Lung microvascular endothelial cell (primary cell): ENCODE measurements around the gene UNC5C. TPM values are rescaled to one million over a fixed set of nuclear protein-coding genes. Genes with fewer than 3 reads are reported as not detected.

Experiments used
- DNase-seq, 2 donors: peaks; one replicate each; pipeline versions ENCODE4 v3.0.0 to v3.0.0-alpha.2; 2010; ENCODE audit warnings: low read depth in 2 of 2
- total RNA-seq: library from RNA; depleted of rRNA; stranded (reverse); fragments of >200 nt; gene quantifications from 2 replicates; pipeline ENCODE4 v1.2.1, GENCODE V29; 2014

UNC5C gene
- total RNA-seq, 1 donor from 2014 or later: under 0.01 TPM

DNA sequence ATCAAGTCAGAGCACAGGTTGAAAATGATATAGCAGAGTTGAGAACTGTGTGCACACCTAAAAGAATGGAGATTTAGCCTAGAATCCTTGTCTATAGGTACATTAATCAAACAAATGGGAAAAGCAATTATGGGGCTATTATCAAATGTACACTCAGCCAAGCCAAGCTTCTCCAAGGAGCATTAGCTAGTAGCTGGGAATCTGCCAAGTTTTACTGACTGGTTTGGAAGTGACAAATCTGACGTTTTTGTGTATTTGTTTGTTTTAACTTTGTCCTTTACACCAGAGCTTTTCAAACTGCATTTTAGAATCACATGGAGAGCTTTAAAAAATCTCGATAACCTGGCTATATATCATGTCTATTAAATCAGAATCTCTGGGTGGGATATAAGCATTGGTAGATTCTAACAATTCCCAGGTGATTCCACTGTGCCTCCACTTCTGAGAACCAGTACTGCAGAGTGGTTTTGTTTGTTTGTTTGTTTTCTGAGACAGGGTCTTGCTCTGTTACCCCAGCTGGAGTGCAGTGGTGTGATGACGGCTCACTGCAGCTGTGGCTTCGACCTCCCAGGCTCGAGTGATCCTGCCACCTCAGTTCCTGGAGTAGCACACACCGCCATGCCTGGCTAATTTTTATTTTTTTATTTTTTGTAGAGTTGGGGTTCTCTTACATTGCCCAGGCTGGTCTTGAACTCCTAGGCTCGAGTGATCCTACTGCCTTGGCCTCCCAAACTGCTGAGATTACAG lies 279.8 kb downstream of the UNC5C start:
- peak in 1 of 2 donors; percentile 22 for DNase-seq

- peak; percentile 5 to 37 for DNase-seq
Observed at GRCh38 chr4:95267081-95267480, 281.7 kb downstream of the UNC5C start.

- DNase-seq: no peak
Observed at GRCh38 chr4:95265814-95266740, 282.7 kb downstream of the UNC5C start.

- DNase-seq: no peak
Observed at GRCh38 chr4:95264843-95265242, 283.9 kb downstream of the UNC5C start.

DNA sequence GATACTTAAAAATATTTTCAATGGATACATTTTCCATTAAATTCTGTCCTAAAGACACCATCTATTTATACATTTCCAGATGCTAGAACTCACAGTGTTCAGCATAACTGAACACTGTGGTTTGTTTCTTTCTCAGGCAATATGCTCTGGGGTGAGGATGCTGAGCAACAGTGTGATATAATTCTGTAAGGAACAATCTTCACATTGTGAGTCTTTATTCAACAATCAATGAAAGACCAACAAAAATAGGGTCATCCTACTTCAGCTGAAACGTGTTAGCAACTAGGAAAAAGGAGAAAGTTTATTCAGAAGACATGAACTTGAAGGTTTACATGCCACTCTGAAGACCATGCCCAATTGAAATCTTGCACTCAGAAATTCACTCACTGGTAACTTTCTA lies 284.8 kb downstream of the UNC5C start:
- DNase-seq: no peak

- no peak for DNase-seq
Observed at GRCh38 chr4:95263391-95263790, 285.4 kb downstream of the UNC5C start.

DNA sequence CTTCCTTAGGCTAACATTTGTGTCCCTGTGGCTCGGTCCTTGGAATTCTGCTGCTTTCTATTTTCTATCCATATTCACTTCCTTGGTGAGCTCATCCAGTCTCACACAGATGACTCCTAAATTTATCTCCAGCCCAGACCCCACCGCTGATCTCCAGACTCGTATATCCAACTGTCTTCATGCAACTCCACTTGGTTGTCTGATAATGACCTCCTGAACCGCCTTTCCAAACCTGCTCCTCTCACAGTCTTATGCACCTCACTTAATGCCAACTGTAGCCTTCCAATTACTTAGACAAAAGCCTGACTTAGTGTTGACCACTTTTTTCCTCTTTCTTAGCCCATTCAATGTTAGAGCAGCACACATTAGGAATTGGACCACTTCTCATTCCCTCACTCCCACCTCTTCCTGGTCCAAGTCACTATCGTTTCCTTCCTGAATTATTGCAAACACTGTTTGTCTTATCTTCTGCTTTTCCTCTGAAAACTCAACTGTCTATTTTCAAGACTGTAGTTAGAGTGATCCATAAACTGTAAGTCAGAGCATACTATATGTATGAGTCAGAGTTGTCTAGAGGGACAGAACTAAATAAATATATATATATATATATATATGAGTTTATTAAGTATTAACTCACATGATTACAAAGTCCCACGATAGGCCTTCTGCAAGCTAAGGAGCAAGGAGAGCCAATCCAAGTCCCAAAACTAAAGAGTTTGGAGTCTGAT lies 292.5 kb downstream of the UNC5C start:
- no peak for DNase-seq

- DNase-seq: peak in 1 of 2 donors; percentile 34
Observed at GRCh38 chr4:95255396-95256107, 293.2 kb downstream of the UNC5C start.

- DNase-seq: no peak
Observed at GRCh38 chr4:95251568-95251967, 297.2 kb downstream of the UNC5C start.

- no peak for DNase-seq
Observed at GRCh38 chr4:95250544-95251137, 298.1 kb downstream of the UNC5C start.

DNA sequence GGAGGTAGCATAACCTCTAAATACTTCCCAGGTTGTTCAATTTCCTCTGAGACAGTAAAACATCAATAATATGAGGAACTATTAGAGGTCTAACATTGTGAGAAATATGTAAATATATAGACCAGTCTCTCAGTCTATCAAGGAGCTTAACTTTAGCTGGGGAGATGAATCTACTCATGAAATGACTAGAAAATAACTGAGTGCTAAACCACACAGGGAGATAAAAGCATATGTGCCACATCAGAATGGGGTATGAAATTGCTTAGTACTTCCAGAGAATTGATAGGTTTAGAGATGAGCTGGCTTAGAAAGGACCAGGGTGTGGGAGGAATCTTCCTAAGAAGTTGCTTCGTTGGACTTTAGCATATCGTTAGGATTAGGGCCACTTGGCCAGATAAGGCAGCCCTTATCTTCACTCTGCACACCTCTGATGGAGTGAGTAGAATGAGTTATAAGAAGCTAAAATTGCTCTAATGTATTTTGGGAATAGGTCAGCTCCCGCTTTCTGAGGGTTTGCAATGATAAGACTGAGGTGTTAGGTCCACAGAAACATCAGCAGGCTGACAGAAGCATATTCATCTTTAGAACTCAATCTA lies 299.2 kb downstream of the UNC5C start:
- no peak for DNase-seq

- DNase-seq: no peak
Observed at GRCh38 chr4:95248720-95249425, 299.9 kb downstream of the UNC5C start.

DNA sequence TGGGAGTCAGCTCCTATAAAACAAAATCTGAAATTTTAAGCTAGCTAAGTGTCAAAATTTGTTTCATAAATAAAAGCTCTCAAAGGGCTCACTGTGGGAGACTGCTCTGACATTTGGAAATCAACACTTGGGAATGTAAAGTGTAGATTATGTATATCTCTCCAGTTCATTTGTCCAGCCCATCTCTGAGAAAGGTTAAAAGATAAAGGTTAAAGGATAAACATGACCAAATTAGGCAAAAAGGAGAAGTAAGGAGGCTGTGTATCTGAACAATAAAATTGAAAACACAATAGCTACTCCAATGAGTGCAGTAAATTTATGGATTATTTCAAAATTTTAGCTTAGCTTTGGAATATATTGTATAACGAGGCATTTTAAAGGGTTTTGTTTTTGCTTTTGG lies 304.9 kb downstream of the UNC5C start:
- DNase-seq: no peak

- no peak for DNase-seq
Observed at GRCh38 chr4:95238554-95238953, 310.2 kb downstream of the UNC5C start.

DNA sequence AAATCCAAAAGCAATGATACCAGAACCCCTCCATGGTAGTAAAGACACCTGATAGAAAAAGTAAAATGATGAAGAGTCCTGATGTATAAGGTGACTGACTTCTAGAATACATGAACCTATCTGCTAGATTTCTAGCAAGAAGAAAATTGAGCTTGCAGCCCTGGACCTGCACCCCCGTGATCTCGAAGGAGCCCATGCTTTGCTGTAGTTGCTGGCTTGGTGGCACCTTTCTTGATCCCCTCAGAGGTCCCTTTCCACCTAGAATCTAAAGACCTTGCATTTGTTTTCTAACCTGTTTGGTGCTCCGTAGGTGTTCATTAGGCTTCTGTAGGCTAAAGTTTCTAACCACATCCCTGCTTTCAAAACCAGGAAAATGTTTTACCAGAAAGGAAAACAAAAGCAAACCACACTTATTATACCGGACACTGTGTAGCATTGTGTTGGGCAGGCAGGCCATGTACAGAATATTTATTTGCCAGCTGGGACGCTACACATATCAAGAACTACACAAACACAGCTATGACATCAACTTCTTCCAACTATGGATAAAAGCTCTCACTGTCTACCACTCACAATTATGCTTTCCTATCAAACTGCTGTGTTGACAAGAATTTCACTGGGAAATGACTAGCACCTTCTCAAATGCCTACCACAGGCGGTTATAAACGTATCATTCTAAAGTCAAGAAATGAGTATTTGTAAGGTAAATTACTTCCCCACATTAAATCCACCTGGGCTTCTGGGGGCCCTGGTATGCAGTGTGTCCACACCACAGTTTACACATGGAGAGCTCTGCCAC lies 316.2 kb downstream of the UNC5C start:
- no peak for DNase-seq

GRCh38 chr4:95231681-95232080 lies 317.1 kb downstream of the UNC5C start:
- no peak for DNase-seq

DNA sequence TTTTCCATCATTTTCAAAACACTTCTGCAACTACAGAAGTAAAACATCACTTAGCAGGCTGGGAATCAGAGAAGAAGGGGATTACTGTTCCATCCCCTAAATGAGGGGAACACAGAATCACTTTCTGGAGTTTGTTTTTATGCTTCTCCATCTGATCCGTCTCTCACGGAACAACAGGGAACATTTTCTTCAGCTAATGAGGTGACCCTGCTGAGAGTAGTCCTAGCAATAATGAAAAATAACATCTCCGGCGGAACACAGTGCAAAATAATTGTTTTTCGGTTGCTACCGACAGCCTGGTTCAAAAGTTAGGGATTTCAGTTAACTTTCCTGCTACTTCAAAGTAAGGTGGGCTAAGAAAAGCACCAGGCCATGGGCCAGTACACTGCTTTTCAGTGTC lies 322.9 kb downstream of the UNC5C start:
- DNase-seq: no peak

DNA sequence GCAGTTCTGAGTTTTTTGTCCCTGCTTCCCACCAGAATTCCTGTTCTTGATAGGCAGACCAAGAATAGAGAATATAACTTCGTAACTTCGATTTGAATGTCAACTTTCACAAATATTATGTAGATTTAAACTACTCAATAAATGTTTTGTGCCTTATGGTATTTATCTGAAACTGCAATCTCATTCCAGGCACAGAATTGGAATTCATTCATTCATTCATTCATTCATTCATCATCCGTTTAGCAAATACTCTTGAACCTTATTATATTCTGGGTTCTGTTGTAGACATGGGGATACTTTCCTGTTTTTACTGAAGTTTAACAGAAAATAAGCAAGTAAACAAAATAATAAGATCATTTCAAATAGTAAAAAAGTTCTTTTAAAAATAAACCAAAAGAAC lies 324.4 kb downstream of the UNC5C start:
- DNase-seq: no peak
